Measurements from ENCODE around the gene SLC44A5.

DNA sequence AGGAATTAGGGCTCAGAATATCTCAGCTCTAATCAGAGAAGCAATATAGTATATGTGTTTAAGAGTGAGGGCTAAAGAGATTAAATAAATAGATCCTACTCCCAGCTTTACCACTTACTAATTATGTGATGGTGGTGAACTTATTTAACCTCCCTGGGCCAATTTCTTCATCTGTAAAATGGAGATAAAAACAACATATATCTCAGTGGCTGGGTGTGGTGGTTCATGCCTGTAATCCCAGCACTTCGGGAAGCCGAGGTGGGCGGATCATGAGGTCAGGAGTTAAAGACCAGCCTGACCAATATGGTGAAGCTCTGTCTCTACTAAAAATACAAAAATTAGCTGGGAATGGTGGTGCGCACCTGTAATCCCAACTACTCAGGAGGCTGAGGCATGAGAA, 135.2 kb downstream of the SLC44A5 start:
- TF ChIP-seq CTCF (IDR thresholded peaks at IDR 0.05) (no peak), POLR2AphosphoS5 (IDR thresholded peaks at IDR 0.05) (no peak)

Data from suprapubic skin (tissue), 3 donors.